ENCODE results near the gene CCL13.
"Not testable (repeated sequence)": the region's sequence is repeated elsewhere in the genome, so short reads cannot be mapped to it uniquely, and the experiment has no call there.

CCL13 gene

GRCh38 chr17:34318474-34318873 lies 37.8 kb upstream of the CCL13 start:
- no peaks in the 10 kb centered on the region for H3K36me3 ChIP-seq (ENCODE audit: control insufficient read depth in 2 of 2, insufficient read depth in 1 of 2, low read length in 2 of 2)
- CTCF ChIA-PET, result interaction anchor here (0.6 to 8.3 kb wide), 18 partner anchors 8 to 1013 kb away, joined by 3 to 84 read pairs (median 4); no protein-coding TSS in a partner anchor
- H3K4me1 ChIP-seq (ENCODE audit: control insufficient read depth, insufficient read depth, low read length), result no peaks in the 10 kb centered on the region
- TF ChIP-seq ZNF26 (tag by site-specific recombination; IDR thresholded peaks at IDR 0.05), result peak; percentile 69; the same call in 1 of the 2 replicates
- TF ChIP-seq ZNF10 (tag by site-specific recombination; IDR thresholded peaks at IDR 0.05), result no peak
- POLR2A ChIA-PET, result no interaction called here
- no peak overlapping the region for H3K27ac ChIP-seq (ENCODE audit: extremely low read depth, low read depth, low read length)
- no peaks in the 10 kb centered on the region for H3K9me3 ChIP-seq (ENCODE audit: control insufficient read depth, insufficient read depth, low read depth, low read length)
- H3K4me3 ChIP-seq (ENCODE audit: low read depth, low read length), result no peak overlapping the region

GRCh38 chr17:34319039-34319483 lies 37.2 kb upstream of the CCL13 start, which contains the start of gene CCL8:
Gene CCL8, plus strand, starts transcription at chr17:34319435. Its CDS starts 67 bp downstream, at chr17:34319502.
- Histone ChIP-seq H3K36me3 (ENCODE audit: control insufficient read depth in 2 of 2, insufficient read depth in 1 of 2, low read length in 2 of 2) (no peaks in the 10 kb centered on the region), H3K27ac (ENCODE audit: extremely low read depth, low read depth, low read length) (no peak within 1 kb of the TSS), H3K4me3 (ENCODE audit: low read depth, low read length) (no peak within 1 kb of the TSS), H3K9me3 (ENCODE audit: control insufficient read depth, insufficient read depth, low read depth, low read length) (no peaks in the 10 kb centered on the region), H3K4me1 (ENCODE audit: control insufficient read depth, insufficient read depth, low read length) (no peaks in the 10 kb centered on the region)
- ChIA-PET POLR2A (no interaction called here), CTCF (interaction anchor here (0.5 to 8.3 kb wide), 10 partner anchors 10 to 526 kb away, joined by 3 to 84 read pairs (median 4); no protein-coding TSS in a partner anchor)
- no peak for TF ChIP-seq ZSCAN30 (tag by site-specific recombination; IDR thresholded peaks at IDR 0.05)
- TF ChIP-seq YY1 (tag by site-specific recombination; IDR thresholded peaks at IDR 0.05), result no peak
- no peak for TF ChIP-seq ZNF585B (tag by site-specific recombination; IDR thresholded peaks at IDR 0.05)
- TF ChIP-seq ZNF175 (tag by site-specific recombination; IDR thresholded peaks at IDR 0.05), result no peak

- no peak overlapping the region for H3K4me3 ChIP-seq (ENCODE audit: low read depth, low read length)
- no peak overlapping the region for H3K27ac ChIP-seq (ENCODE audit: extremely low read depth, low read depth, low read length)
- CTCF ChIA-PET, result interaction anchor here (0.6 to 8.3 kb wide), 7 partner anchors 11 to 121 kb away, joined by 3 to 84 read pairs (median 4); no protein-coding TSS in a partner anchor
- no peaks in the 10 kb centered on the region for H3K36me3 ChIP-seq (ENCODE audit: control insufficient read depth in 2 of 2, insufficient read depth in 1 of 2, low read length in 2 of 2)
- no peaks in the 10 kb centered on the region for H3K4me1 ChIP-seq (ENCODE audit: control insufficient read depth, insufficient read depth, low read length)
- TF ChIP-seq INSM2 (tag by site-specific recombination; IDR thresholded peaks at IDR 0.05) (no peak), ZNF510 (tag by site-specific recombination; IDR thresholded peaks at IDR 0.05; ENCODE audit: insufficient replicate concordance) (no peak), ZNF302 (tag by site-specific recombination; IDR thresholded peaks at IDR 0.05; ENCODE audit: low read depth) (no peak), ZNF830 (tag by site-specific recombination; IDR thresholded peaks at IDR 0.05; ENCODE audit: low read depth) (no peak), ZNF521 (tag by site-specific recombination; IDR thresholded peaks at IDR 0.05) (no peak), ZNF132 (tag by site-specific recombination; IDR thresholded peaks at IDR 0.05; ENCODE audit: borderline replicate concordance) (no peak), GLIS2 (tag by site-specific recombination; IDR thresholded peaks at IDR 0.05) (no peak), ZBTB26 (tag by site-specific recombination; optimal IDR thresholded peaks at IDR 0.05) (no peak), ZNF76 (tag by site-specific recombination; IDR thresholded peaks at IDR 0.05; ENCODE audit: borderline replicate concordance, low read depth) (no peak), ZNF202 (tag by site-specific recombination; IDR thresholded peaks at IDR 0.05; ENCODE audit: borderline replicate concordance) (no peak), ZNF335 (tag by site-specific recombination; conservative IDR thresholded peaks at IDR 0.05) (no peak)
- POLR2A ChIA-PET, result no interaction called here
- no peaks in the 10 kb centered on the region for H3K9me3 ChIP-seq (ENCODE audit: control insufficient read depth, insufficient read depth, low read depth, low read length)
Measured at GRCh38 chr17:34321964-34322363, 34.3 kb upstream of the CCL13 start.

- H3K27ac ChIP-seq (ENCODE audit: extremely low read depth, low read depth, low read length); H3K36me3 ChIP-seq (ENCODE audit: control insufficient read depth in 2 of 2, insufficient read depth in 1 of 2, low read length in 2 of 2); H3K4me3 ChIP-seq (ENCODE audit: low read depth, low read length); H3K9me3 ChIP-seq (ENCODE audit: control insufficient read depth, insufficient read depth, low read depth, low read length); POLR2A ChIA-PET; H3K4me1 ChIP-seq (ENCODE audit: control insufficient read depth, insufficient read depth, low read length): not testable (repeated sequence)
- CTCF ChIA-PET, result interaction anchor here (1.1 to 3.9 kb wide), 3 partner anchors 34 to 156 kb away, joined by 3 to 21 read pairs (median 10); no protein-coding TSS in a partner anchor
Measured at GRCh38 chr17:34327580-34327979, 28.7 kb upstream of the CCL13 start.

All from HEK293 (cell line).